Gastrocnemius medialis (tissue), 4 donors: ENCODE measurements around the gene MLYCD. TPM values are rescaled to one million over a fixed set of nuclear protein-coding genes. Genes with fewer than 3 reads are reported as not detected.

Source experiments
- ATAC-seq, 2 donors: fragments of 150-250 bp; one replicate each; pipeline ENCODE4 v1.9.1; 2016
- DNase-seq, 2 donors: peaks; one replicate each; pipeline ENCODE4 v3.0.0-alpha.2; 2019
- H3K27ac ChIP-seq, 4 donors: fragments of 200-600 bp; sonication (generic); 1 replicate in 1 of 4; 2 replicates in 3 of 4; pipeline ENCODE4 v1.5.1; 2016 to 2018; ENCODE audit warnings: mild to moderate bottlenecking in 2 of 4, moderate library complexity in 1 of 4
- H3K27me3 ChIP-seq, 3 donors: fragments of 200-600 bp; sonication (generic) in 2 of 3; 1 replicate in 1 of 3; 2 replicates in 2 of 3; pipeline versions ENCODE4 v1.5.1 to v1.6.0; 2016 to 2019; ENCODE audit warnings: mild to moderate bottlenecking in 1 of 3, moderate library complexity in 1 of 3
- H3K36me3 ChIP-seq, 2 donors: fragments of 200-600 bp; sonication (generic) in 1 of 2; one replicate each; pipeline ENCODE4 v1.5.1; 2017 to 2018
- H3K4me1 ChIP-seq, 2 donors: fragments of 200-600 bp; sonication (generic) in 1 of 2; one replicate each; pipeline ENCODE4 v1.5.1; 2016 to 2017; ENCODE audit warnings: mild to moderate bottlenecking in 2 of 2
- H3K4me3 ChIP-seq, 4 donors: fragments of 200-600 bp; sonication (generic) in 3 of 4; 1 replicate in 1 of 4; 2 replicates in 3 of 4; pipeline ENCODE4 v1.5.1; 2016 to 2019; ENCODE audit warnings: mild to moderate bottlenecking in 2 of 4
- H3K9me3 ChIP-seq, 3 donors: fragments of 200-600 bp; sonication (generic) in 2 of 3; 1 replicate in 1 of 3; 2 replicates in 2 of 3; pipeline ENCODE4 v1.5.1; 2016 to 2019
- POLR2A ChIP-seq, 2 donors: fragments of 450-650 bp; IDR thresholded peaks; one replicate each; pipeline ENCODE4 v1.6.1; 2017; ENCODE audit warnings: antibody characterized with exemption in 2 of 2, mild to moderate bottlenecking in 2 of 2, moderate library complexity in 2 of 2
- in situ Hi-C, 4 donors: fragments of 200-750 bp; cut with MboI; loops; one replicate each; pipeline versions ENCODE4 v1.15.0 to v1.8.0; 2017; ENCODE audit warnings: low sequenced_read_pairs in 4 of 4
- intact Hi-C: fragments of 100-400 bp; cut with DNase I; formaldehyde crosslinking; loops from one replicate; pipeline ENCODE4 v1.15.1; 2023; ENCODE audit warnings: low total_unique reads
- total RNA-seq, 4 donors: library from RNA; depleted of rRNA; stranded (reverse); fragments of >200 nt; gene quantifications; one replicate each; pipeline versions ENCODE4 v1.1.0 to v1.2.3, GENCODE V29; 2016
- TF ChIP-seq, protein P1 (sequence below), 5 experiments: fragments of 450-650 bp in 3 of 5; fragments of 200-600 bp in 2 of 5; sonication (generic) in 2 of 5; IDR thresholded peaks in 4 of 5; conservative IDR thresholded peaks in 1 of 5; 1 replicate in 4 of 5; 2 replicates in 1 of 5; pipeline ENCODE4 v1.5.1; 2016 to 2019; ENCODE audit warnings: antibody characterized with exemption in 5 of 5, mild to moderate bottlenecking in 3 of 5, moderate library complexity in 3 of 5

Gene MLYCD
- total RNA-seq, 4 donors from 2014 or later: 10.3 to 20.8 (median 18.4) TPM

DNA sequence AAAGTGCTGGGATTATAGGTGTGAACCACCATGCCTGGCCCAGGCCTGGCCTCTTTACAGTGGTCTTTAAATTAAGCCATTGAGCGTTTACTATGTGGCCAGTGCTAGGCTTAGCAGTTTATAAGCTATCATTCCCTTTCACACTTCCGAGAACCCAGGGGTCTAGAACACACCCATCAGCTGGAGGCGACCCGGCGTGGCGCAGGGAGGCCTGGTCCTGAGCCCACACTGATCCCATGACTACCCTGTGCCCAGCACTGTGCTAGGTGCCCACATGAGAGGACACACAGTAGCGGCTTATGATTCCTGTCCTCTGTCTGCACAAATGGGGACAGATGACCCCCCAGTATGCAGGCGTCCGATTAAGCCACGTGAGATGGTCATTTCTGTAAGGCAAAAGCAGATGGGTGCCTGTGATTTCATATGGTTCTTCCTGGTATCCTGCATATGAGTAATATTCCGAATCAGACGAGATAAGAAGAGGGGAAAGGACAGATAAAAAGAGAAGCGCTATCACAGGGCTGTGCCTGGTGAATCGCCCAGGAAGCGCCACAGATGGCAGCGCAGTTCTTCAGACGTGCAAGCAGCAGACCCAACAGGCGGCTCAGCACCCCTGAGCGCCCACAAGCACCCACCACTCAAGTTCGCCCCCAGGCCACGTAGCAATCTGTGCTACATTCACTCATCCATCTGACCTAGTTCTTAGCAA lies 59.4 kb downstream of the MLYCD start:
- H3K9me3 ChIP-seq: no peaks in the 10 kb centered on the region
- peaks cover 34 to 52% of the 10 kb centered on the region in 2 donors for H3K4me1 ChIP-seq
- TF ChIP-seq, protein P1, sequence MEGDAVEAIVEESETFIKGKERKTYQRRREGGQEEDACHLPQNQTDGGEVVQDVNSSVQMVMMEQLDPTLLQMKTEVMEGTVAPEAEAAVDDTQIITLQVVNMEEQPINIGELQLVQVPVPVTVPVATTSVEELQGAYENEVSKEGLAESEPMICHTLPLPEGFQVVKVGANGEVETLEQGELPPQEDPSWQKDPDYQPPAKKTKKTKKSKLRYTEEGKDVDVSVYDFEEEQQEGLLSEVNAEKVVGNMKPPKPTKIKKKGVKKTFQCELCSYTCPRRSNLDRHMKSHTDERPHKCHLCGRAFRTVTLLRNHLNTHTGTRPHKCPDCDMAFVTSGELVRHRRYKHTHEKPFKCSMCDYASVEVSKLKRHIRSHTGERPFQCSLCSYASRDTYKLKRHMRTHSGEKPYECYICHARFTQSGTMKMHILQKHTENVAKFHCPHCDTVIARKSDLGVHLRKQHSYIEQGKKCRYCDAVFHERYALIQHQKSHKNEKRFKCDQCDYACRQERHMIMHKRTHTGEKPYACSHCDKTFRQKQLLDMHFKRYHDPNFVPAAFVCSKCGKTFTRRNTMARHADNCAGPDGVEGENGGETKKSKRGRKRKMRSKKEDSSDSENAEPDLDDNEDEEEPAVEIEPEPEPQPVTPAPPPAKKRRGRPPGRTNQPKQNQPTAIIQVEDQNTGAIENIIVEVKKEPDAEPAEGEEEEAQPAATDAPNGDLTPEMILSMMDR (IDR thresholded peaks at IDR 0.05 in 4 of 5, conservative IDR thresholded peaks at IDR 0.05 in 1 of 5): no peak
- TF ChIP-seq POLR2A (IDR thresholded peaks at IDR 0.05): no peak
- H3K27ac ChIP-seq: peak overlapping the region; percentile 79 to 100 (median 91)
- in situ Hi-C loops: loop anchor here (10.0 to 25.0 kb wide), 7 partner anchors 104 to 529 kb away; partner anchors contain the start of genes TAF1C (in 2 of the 4), ADAD2 (in 1 of the 4) and HSBP1 (in 1 of the 4)
- no peaks in the 10 kb centered on the region for H3K27me3 ChIP-seq
- H3K36me3 ChIP-seq: peaks cover 0 to 64% of the 10 kb centered on the region in 2 donors
- DNase-seq (no peak), ATAC-seq (no peak)
- H3K4me3 ChIP-seq: no peak overlapping the region
- intact Hi-C loops: no loop called here

DNA sequence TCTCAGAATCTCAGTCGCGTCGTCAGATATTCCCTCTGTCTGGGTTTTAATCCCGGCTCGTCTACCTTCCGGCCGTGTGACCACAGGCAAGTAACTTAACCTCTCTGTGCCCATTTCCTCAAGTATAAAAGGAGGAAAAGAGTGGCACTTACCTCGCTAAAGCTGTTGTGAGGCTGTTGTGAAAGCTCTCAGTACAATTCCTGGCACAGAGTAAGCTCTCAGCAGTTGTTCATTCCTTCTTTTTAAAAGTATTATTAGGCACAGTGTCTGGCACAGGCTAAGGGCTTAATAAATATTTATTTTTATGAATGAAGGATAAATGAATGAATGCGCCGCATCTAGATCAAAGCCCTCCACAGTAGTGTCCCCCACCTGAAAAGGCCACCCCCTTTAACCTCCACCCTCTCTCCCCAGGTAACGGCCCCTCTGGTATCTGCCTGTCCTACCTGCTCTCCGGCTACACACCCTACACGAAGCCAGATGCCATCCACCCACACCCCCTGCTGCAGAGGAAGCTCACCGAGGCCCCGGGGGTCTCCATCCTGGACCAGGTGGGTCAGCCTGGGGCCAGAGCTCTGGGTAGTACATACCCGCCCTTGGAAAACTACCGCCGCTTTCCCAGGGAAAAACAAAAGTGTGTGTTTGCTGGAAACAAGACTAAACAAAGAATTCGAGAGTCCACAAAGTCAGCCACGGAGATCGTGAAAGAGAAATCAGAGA lies 60.1 kb downstream of the MLYCD start:
- H3K4me1 ChIP-seq: peaks cover 34 to 49% of the 10 kb centered on the region in 2 donors
- H3K27me3 ChIP-seq: no peaks in the 10 kb centered on the region
- TF ChIP-seq, protein P1 (IDR thresholded peaks at IDR 0.05 in 4 of 5, conservative IDR thresholded peaks at IDR 0.05 in 1 of 5): no peak
- no peak for TF ChIP-seq POLR2A (IDR thresholded peaks at IDR 0.05)
- intact Hi-C loops: no loop called here
- no peak overlapping the region for H3K4me3 ChIP-seq
- in situ Hi-C loops: loop anchor here (10.0 to 25.0 kb wide), 7 partner anchors 103 to 528 kb away; partner anchors contain the start of genes TAF1C (in 2 of the 4), ADAD2 (in 1 of the 4) and HSBP1 (in 1 of the 4)
- H3K27ac ChIP-seq: peak overlapping the region; percentile 79 to 100 (median 91)
- DNase-seq: no peak
- H3K36me3 ChIP-seq: peaks cover 0 to 71% of the 10 kb centered on the region in 2 donors
- peak; percentile 40 to 61 for ATAC-seq
- no peaks in the 10 kb centered on the region for H3K9me3 ChIP-seq

DNA sequence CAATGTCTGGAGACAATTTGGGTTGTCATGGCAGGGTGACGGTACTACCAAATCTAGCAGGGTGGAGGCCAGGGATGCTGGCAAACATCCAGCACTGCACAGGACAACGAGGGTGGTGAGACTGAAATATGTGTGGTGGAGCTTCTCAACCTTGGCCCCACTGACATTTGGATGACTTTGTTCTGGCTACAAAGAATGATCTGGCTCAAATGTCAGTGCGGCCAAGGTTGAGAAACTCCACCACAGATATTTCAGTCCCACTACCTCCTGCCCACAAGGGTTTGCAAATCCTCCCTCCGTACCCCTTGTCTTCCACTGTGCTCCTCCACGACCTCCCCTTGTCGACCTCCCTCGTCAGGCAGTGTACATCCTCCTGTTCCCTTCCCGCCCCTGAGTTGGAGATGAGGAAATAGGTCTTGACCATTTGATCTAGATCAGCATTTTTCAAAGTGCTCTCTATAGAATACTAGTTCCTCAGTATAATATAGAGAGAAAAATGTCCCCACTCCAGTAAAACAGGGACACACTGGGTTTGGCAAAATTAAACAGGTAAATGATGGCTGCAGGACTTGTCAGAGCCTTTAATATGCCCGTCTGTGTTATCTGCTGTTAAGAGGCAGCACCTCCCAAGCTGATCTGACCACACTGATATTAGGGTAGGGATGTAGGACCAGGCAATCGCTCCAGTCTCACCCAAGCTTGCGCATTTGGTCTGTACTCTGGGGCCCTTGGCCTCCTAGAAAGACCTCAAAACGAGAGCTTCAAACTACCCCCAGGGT lies 60.9 kb downstream of the MLYCD start:
- peak overlapping the region; percentile 79 to 100 (median 91) for H3K27ac ChIP-seq
- no peak overlapping the region for H3K4me3 ChIP-seq
- TF ChIP-seq POLR2A (IDR thresholded peaks at IDR 0.05): no peak
- TF ChIP-seq, protein P1 (IDR thresholded peaks at IDR 0.05 in 4 of 5, conservative IDR thresholded peaks at IDR 0.05 in 1 of 5): no peak
- DNase-seq (peak in 1 of 2 donors; percentile 75), ATAC-seq (peak; percentile 54 to 87)
- H3K9me3 ChIP-seq: no peaks in the 10 kb centered on the region
- peaks cover 0 to 79% of the 10 kb centered on the region in 2 donors for H3K36me3 ChIP-seq
- peaks cover 25 to 41% of the 10 kb centered on the region in 2 donors for H3K4me1 ChIP-seq
- in situ Hi-C loops (loop anchor here (10.0 to 25.0 kb wide), 7 partner anchors 102 to 527 kb away; partner anchors contain the start of genes TAF1C (in 2 of the 4), ADAD2 (in 1 of the 4) and HSBP1 (in 1 of the 4)), intact Hi-C loops (no loop called here)
- no peaks in the 10 kb centered on the region for H3K27me3 ChIP-seq

DNA sequence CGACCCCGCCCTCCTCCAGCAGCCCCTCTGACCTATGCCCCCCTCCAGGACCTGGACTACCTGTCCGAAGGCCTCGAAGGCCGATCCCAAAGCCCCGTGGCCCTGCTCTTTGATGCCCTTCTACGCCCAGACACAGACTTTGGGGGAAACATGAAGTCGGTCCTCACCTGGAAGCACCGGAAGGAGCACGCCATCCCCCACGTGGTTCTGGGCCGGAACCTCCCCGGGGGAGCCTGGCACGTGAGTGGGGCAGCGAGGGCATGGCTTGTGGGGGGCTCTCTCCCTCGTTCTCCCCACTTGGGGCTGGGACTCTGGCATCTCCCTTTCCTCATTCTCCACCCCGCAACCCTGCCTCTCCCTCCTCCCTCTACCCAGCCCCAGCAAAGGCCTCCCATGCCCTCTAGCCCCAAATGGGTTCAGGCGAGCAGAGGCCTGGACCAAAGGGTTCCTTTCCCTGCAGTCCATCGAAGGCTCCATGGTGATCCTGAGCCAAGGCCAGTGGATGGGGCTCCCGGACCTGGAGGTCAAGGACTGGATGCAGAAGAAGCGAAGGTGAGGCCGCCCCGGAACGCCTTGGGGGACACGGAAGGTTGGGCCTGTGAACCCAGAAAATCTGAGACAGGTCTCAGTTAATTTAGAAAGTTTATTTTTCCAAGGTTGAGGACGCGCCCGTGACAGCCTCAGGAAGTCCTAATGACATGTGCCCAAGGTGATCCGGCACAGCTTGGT lies 61.8 kb downstream of the MLYCD start:
- no peaks in the 10 kb centered on the region for H3K27me3 ChIP-seq
- peak overlapping the region; percentile 79 to 100 (median 91) for H3K27ac ChIP-seq
- ATAC-seq: no peak
- intact Hi-C loops (no loop called here), in situ Hi-C loops (loop anchor here (10.0 to 25.0 kb wide), 6 partner anchors 102 to 527 kb away; partner anchors contain the start of genes ADAD2 (in 1 of the 4), HSBP1 (in 1 of the 4) and TAF1C (in 1 of the 4))
- H3K4me3 ChIP-seq: no peak overlapping the region
- TF ChIP-seq, protein P1 (IDR thresholded peaks at IDR 0.05 in 4 of 5, conservative IDR thresholded peaks at IDR 0.05 in 1 of 5): no peak
- no peak for TF ChIP-seq POLR2A (IDR thresholded peaks at IDR 0.05)
- peaks cover 21 to 32% of the 10 kb centered on the region in 2 donors for H3K4me1 ChIP-seq
- no peaks in the 10 kb centered on the region for H3K9me3 ChIP-seq
- DNase-seq: no peak
- peaks cover 0 to 88% of the 10 kb centered on the region in 2 donors for H3K36me3 ChIP-seq
